Ramos (cell line): ENCODE results near the gene SLC1A7.

Source experiments
- in situ Hi-C: fragments of 300-500 bp; cut with MboI; formaldehyde crosslinking; loops from one replicate; pipeline ENCODE4 v1.14.3; 2022; ENCODE audit warnings: low sequenced_read_pairs; ENCODE audit not compliant: unreplicated experiment

The SLC1A7 gene

DNA sequence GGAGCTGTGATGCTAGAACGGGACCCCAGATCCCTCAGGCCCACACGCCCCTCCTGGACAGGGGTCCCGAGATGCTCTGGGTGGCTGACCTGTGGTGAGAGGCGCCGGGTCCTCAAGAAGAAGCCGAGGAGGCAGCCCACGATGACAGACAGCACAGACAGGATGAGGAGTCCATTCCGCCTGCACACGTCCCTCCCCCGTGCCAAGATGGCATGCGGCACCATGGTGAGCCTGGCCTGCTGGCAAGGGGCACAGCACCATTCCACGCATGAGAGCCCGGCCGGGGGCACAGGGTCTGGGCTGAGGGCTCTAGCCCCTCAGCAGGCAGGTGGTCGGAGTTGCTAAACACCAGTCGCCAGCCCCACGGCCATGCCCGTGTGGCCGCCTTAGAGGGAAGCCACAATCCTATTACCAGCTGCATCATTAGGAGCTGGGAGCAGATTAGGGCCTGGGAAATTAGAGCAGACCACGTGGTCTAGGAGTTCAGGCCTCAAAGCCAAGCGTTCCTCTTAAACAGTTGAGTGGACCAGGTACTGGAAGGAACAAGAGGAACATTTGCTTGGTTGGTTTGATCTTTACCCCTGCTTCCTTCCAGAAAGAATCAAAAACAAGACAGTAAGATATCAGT, at the start of gene SLC1A7:
Gene SLC1A7, minus strand, starts transcription at position 413 of the 628 bp plus-strand sequence. Its CDS starts 189 bp downstream, at position 224.
- in situ Hi-C loops, result no loop called here

DNA sequence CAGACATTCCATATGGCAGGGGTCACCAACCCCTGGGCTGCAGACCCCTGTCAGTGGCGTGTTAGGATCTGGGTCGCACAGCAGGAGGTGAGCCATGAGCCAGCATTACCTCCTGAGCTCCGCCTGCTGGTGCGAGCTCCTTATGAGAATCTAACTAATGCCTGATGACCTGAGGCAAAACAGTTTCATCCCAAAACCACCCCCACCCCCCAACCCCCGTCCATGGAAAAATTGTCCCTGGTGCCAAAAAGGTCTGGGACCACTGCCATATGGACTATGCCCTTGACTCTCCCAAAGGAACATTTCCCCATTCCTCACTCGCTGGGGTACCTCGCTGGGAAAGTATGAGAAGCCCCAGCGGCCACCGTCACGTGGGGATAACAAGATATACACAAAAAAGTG, 47.8 kb upstream of the SLC1A7 start:
- in situ Hi-C loops, result loop anchor here (25.0 kb wide), 1 partner anchor 478 kb away; no protein-coding TSS in a partner anchor

DNA sequence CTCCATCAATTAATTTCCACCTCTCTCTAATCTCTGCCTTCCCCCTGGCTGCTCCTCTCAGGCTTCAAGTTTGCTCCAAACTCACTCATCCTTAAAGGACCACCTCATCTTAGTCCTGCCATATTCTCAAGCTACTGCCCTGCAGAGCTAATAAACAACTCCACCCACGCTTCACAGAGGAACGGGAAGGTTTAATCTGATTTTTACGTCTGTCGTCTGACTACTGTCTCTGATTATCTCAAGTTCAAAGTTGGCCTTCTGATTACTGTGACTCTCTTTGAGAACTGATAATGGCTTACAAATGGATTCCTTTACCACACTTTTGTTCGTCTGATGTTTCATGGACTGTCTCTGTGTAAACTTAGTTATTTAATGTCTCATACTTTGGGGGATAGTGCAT, 46.6 kb upstream of the SLC1A7 start:
- in situ Hi-C loops, result loop anchor here (25.0 kb wide), 1 partner anchor 477 kb away; no protein-coding TSS in a partner anchor

DNA sequence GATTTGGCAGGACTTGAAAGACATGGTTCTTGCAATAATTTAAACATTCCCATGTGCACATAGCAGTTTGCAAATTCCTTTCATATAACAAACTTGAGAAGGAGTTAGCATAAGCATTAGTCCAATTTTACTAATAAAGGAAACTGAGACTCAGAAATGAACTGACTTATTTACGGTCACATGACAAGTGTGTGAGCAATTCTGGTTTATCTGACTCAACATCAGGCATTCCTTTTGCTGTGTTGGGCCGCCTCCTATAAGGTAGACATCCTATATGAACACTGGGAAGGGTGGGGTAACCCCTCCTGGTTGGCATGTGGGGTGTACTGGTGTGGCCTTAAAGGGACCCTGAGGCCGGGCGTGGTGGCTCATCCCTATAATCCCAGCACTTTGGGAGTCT, 45.7 kb upstream of the SLC1A7 start:
- in situ Hi-C loops, result loop anchor here (25.0 kb wide), 1 partner anchor 476 kb away; no protein-coding TSS in a partner anchor

DNA sequence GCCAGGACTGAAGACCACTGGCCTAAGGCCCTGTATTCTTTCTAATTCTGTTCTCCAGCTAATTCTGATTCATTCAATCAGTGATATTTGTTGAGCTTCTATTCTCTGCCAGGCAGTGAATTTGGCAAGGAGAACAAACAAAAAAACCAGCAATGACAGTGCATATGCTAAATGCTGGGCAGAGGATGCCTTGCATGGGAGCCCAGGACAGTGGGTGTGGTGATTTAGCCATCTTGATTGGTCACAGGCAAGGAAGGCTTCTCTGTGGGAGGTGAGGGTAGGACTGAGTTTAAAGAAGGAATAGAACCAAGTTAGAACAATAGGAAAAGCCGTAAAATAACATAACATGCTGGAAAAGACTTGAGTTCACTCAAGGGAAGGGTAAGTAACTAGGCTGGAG, 45.0 kb upstream of the SLC1A7 start:
- in situ Hi-C loops, result loop anchor here (25.0 kb wide), 1 partner anchor 475 kb away; no protein-coding TSS in a partner anchor

DNA sequence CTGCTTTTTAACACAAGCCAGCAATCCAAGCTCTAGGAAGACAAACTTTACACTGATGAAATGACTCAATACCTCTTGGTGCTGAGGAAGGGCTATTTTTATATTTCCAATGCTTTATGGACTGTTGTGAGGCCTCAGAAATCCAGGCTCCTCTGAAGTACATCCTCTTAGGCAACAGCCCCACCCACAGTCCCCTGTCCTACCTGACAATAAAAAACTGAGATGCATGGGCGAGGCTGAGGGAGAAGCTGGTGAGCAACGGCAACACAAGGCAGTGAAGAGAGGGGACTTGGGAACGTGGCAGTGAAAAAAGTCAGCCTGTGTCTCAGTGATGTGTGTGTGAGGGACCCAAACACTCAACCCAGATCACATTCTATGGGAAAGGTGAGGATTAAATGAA, 44.1 kb upstream of the SLC1A7 start:
- in situ Hi-C loops, result loop anchor here (25.0 kb wide), 1 partner anchor 474 kb away; no protein-coding TSS in a partner anchor

DNA sequence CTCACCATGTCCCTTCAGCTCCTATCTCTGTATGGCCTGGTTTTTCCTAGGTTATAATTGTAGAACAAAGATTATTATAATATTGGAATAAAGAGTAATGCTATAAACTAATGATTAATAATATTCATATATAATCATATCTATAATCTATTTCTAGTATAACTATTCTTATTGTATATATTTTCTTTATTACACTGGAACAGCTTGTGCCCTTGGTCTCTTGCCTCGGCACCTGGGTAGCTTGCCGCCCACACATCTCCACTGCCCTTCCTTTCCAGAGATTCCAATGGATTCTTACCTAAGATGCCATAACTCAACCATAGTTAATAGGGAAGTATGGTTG, 43.5 kb upstream of the SLC1A7 start:
- in situ Hi-C loops, result loop anchor here (25.0 kb wide), 1 partner anchor 474 kb away; no protein-coding TSS in a partner anchor

DNA sequence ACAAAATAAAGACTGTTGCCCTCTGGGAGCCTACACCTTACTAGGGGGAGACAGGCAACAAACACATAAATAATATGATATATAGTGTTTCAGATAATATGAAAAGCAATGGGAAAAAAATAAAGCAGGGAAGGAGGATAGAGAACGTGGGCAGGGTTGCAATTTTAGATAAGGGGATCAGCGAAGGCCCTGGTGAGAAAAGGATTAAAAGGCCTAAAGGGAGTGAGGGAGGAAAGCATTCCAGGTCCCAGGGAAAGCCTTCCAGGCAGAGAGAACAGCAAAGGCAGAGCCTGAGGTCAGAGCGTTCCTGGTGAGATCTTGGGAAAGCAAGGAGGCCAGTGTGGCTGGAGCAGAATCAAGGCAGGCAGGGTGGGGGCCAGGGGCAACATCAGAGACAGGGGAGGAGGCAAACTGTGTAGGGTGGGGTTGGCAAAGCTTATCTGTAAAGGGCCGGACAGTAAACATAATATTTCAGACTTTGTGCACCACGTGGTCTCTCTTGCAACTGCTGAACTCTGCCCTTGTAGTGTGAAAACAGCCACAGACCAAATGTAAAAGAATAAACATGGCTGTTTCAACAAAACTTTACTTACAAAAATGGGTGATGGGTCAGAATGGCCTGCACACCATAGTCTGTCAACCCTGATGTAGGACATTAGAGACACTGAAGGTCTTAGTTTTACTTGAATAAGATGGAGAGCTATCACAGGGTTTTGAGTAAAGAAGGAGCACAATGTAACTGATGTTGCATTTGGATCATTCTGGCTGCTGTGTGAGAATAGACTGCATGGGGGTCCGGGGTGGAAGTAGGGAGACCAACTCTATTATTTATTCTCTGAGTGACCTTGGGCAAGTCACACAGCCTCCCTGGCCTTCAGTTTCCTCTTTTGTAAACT, 40.9 kb upstream of the SLC1A7 start:
- in situ Hi-C loops, result loop anchor here (25.0 kb wide), 1 partner anchor 471 kb away; no protein-coding TSS in a partner anchor

DNA sequence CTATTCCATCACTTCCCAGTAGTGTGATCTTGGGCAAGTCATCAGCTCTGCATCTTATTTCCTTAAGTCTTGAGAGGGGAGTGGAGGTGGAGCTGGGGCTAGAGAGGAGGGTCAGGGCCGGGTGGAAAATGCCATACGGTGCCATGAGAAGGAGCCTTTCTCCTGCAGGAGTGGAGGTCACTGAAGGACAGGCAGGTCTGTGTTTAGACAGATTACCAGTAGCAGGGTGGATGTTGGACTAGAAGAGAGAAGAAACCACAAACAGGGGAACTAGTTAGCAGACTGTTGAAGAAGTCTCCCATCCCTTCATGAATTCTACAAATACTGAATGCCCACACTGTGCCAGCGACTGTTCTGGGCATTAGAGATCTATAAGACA, 40.3 kb upstream of the SLC1A7 start:
- in situ Hi-C loops, result loop anchor here (25.0 kb wide), 1 partner anchor 470 kb away; no protein-coding TSS in a partner anchor

DNA sequence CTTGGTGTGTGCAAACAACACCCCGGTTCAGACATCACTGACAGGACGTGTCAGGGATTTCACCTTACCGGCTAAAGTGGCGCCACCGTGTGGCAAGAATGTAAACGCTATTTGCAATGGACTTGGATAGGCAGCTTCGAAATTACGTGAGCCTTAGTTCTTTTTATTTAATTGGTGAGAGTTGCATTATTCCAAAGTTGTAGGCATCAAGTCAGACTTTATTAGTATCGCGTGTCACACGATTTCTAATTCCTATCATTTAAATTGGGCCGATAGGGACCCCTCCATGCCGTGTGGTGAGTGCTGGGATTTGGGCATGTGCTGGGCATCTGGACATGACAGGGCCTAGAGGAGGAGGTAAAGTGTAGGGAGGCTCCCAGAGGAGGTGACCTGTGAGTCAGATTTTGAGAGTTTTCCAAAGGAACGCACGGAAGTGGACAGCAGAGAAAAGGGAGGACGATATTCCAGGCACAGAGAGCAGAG, 39.7 kb upstream of the SLC1A7 start:
- in situ Hi-C loops, result loop anchor here (25.0 kb wide), 1 partner anchor 470 kb away; no protein-coding TSS in a partner anchor

DNA sequence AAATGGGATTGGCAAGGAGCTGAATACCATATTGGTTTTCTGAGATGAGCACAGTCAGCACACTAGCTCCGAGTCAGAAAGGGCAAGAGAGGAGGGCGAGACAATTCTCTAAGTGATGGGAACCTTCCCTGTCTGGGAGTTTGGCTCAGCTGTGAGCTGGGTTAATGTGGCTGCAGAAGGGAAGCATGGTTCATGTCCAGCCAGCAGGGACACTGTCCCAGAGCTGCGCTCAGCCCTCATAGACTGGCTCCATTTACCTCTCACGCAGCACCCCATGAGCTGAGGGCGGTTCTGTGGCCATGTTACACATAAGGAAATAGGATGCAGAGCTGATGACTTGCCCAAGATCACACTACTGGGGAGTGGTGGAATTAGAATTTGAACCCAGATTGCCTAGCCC, 38.5 kb upstream of the SLC1A7 start:
- in situ Hi-C loops, result loop anchor here (25.0 kb wide), 1 partner anchor 469 kb away; no protein-coding TSS in a partner anchor

DNA sequence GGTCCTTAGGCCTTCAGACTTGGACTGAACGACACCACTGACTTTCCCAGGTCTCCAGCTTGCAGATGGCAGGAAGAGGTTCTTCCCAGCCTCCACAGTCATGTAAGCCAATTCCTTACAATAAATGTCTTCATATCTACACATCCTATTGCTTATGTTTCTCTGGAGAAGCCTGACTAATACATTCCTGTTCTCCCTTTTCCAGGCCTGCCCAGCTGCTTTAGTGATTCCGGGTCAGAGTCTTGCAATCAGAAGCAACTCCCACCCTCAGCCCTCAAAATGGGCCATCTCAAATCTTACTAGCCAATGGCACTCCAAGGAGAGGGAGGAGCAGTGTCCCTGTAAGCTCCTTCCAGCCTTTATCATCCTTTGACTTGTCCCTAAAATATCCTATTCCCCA, 37.8 kb upstream of the SLC1A7 start:
- in situ Hi-C loops, result loop anchor here (25.0 kb wide), 1 partner anchor 468 kb away; no protein-coding TSS in a partner anchor

DNA sequence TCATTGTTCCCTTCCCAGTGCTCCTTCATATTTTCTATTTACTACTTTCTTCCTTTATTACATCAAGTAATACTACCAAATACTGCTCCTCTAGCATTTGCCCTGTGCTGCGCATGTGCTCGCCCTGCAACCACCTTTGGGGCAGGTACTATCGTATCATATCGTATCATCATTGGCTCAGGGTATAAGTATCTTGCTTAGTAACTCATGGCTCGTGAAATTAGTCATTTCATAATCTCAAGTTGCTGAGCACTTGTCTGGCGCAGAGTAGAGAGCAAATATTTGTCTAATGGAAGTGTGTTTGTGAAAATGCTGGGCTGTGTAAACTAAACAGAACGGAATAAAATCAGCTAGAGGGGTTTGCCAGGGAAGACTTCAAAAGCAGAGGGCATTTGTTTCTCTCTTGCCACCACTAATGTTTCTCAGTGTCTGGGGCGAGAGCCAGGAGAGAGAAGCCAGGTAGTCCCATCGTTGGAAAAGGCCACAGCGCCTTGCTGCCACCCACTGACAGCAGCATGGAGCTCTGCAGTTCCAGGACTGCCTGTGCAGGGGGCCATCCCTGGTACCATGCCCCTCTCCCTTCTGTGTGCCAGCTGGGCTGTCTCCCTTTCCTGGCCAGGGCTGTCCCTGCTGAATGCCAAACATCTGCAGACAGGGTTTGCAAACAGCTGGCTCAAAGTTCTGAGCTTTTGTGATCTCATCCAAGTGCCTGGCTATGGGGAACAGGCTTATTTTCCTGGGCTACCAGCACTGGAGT, 34.2 kb upstream of the SLC1A7 start:
- in situ Hi-C loops, result loop anchor here (25.0 kb wide), 1 partner anchor 464 kb away; no protein-coding TSS in a partner anchor

DNA sequence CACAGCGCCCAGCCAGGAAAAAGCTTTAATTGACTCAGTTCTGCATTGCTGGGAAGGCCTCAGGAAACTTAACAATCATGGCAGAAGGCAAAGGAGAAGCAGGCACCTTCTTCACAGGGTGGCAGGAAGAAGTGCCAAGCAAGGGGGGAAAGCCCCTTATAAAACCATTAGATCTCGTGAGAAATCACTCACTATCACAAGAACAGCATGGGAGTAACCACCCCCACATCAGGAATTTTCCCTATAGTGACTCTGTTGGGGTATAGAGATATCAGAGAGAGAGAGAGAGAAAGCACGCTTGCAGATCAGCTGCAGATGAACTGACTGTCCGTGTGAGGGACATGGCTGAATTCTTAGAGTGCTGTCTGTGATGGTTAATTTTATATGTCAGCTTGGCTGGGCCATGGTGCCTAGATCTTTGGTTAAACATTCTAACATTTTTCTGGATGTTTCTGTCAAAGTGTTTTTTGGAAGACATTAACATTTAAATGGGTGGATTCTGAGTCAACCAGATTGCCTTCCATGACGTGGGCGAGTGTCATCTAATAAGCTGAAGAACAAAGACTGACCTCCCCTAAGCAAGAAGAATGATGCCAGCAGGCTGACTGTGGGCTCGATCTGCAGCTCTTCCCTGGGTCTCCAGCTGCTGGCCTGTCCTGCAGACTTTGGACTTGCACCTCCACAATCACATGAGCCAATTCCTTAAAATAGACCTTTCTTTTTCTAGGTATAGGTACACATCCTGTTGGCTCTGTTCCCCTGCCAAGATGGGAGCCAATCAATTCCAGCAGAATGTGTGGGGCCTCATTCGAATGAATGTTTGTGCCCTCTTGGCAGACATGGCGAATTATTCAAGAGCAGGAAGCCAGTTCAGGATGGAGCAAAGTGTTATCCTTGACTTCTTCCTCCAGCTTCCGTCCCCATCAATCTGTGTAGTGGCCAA, 32.8 kb upstream of the SLC1A7 start:
- in situ Hi-C loops, result loop anchor here (25.0 kb wide), 1 partner anchor 463 kb away; no protein-coding TSS in a partner anchor

DNA sequence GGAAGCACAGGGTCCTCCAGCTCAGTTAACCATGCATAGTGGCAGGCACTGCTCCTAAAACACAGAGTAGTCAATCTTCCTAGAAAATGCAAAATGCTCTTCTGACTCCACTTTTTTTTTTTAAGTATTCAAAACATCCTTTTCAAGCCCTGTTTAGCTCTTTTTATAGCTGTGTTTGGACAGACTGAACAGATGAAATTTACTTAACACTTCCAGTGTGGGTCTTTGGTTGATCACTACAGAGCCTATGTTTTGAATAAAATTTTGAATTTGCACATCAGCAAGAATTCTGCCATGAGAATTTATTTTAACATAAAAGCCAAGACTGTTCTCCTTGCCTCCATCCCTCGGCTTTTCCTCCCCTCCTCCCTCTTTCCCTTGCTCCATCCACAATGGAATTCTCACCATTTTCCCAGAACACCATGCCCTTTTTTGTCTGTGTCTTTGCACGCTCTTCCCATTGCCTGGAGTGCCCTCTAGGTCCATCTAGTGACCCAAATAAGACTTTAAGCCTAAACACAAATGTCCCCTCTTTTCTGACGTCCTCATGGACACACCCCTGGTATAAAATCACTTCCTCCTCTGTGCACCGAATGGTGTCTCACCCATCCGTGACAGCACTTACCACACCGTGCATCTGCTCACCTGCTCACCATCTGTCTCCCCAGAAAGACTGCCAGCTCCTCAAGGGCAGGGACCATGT, 30.1 kb upstream of the SLC1A7 start:
- in situ Hi-C loops, result no loop called here

DNA sequence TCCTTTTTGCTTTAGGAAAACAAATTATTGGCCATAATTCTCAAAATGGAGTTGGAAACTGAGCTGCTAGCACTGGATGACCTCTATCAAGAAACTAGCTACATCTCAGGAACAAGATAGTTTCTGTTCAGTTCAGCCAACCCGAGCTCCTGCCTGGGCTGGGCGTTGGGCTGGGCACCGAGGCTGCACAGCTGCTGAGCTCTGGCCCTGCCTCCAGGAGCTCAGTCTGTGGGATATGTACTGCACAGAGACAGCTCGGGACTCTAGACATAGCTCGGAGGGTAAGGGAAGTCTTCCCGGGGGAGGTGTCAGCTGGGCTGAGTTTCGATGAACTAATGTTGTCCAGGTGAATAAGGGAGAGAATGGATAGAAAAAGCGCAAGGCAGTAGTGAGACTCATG, 24.5 kb upstream of the SLC1A7 start:
- in situ Hi-C loops, result no loop called here

DNA sequence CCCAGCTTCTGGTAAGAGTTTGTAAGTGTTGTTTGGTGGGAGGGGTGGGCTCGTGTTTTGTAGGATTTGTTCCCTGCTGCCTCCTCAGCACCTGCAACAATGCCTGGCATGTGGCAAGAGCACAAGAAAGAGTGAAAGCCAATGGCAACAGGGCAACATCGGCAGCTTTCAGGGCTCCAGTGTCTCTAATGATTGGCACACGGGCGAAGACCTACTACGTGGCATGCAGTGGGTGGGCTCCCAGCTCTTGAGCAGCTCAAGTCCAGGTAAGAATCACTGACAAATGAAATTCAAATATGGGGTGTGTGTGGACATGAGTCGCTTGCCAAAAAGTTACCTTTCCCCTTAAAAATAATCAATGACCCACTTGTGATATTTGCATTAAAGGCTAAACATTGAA, 23.9 kb upstream of the SLC1A7 start:
- in situ Hi-C loops, result no loop called here

DNA sequence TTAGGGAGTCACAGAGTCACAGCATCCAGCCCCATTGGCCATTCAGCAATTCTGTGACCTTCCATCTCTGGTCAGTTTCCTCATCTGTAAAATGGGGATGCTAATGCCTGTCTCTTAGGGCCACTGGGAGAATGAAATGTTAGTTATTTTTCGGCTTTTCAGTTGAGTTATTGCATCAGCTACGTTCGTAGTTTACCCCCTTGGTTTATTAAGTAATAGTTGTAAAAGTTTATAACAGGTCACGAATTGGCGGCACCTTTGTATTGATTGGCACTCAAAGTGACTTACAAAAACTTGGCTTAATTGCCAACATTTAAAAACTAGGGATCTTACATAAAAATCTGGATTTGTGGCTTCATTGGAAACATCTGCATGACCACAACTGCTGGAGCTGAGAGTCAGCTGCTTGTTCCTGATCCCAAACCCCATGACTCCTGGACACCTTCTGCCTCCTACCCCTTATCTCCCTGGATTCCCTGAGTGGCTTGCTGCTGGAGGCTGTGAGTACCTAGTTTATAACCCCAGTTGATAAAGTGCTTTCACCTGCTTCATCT, 23.0 kb upstream of the SLC1A7 start:
- in situ Hi-C loops, result no loop called here
